Ascending aorta (tissue), 2 donors: ENCODE results near the gene WFDC1. TPM values are rescaled to one million over a fixed set of nuclear protein-coding genes. Genes with fewer than 3 reads are reported as not detected.
A peak's percentile ranks its signal among the peaks of the same experiment; 100 is the strongest.

Experiments used
- DNase-seq, 2 donors: peaks; one replicate each; pipeline ENCODE4 v3.0.0-alpha.2; 2019; ENCODE audit warnings: low spot score in 2 of 2
- H3K27ac ChIP-seq, 2 donors: fragments of 200-600 bp; sonication (generic); one replicate each; pipeline ENCODE4 v1.5.1; 2016 to 2017; ENCODE audit warnings: mild to moderate bottlenecking in 1 of 2
- H3K27me3 ChIP-seq: fragments of 200-600 bp; sonication (generic); one replicate; pipeline ENCODE4 v1.5.1; 2017
- H3K36me3 ChIP-seq, 2 donors: fragments of 200-600 bp; sonication (generic); one replicate each; pipeline ENCODE4 v1.5.1; 2016
- H3K4me1 ChIP-seq, 2 donors: fragments of 200-600 bp; sonication (generic); one replicate each; pipeline ENCODE4 v1.5.1; 2016 to 2017; ENCODE audit warnings: mild to moderate bottlenecking in 1 of 2
- H3K4me3 ChIP-seq, 2 donors: fragments of 200-600 bp; sonication (generic); one replicate each; pipeline ENCODE4 v1.5.1; 2016 to 2017; ENCODE audit warnings: mild to moderate bottlenecking in 1 of 2
- H3K9me3 ChIP-seq, 2 donors: fragments of 200-600 bp; sonication (generic); one replicate each; pipeline ENCODE4 v1.5.1; 2016
- CTCF ChIP-seq, 3 experiments: fragments of 200-600 bp in 2 of 3; fragments of 450-650 bp in 1 of 3; sonication (generic) in 2 of 3; IDR thresholded peaks; one replicate each; pipeline ENCODE4 v1.5.1; 2016 to 2019; ENCODE audit warnings: antibody characterized with exemption in 3 of 3, mild to moderate bottlenecking in 1 of 3, moderate library complexity in 1 of 3
- intact Hi-C: fragments of 100-400 bp; cut with DNase I; formaldehyde crosslinking; loops from one replicate; pipeline ENCODE4 v1.15.1; 2023
- total RNA-seq: library from RNA; depleted of rRNA; stranded (reverse); fragments of >200 nt; gene quantifications from one replicate; pipeline ENCODE4 v1.1.0, GENCODE V29; 2016

Gene WFDC1
- total RNA-seq, 1 donor from 2014 or later = 126 TPM

- Histone ChIP-seq H3K4me3 (no peak overlapping the region), H3K27me3 (no peaks in the 10 kb centered on the region), H3K4me1 (no peaks in the 10 kb centered on the region), H3K9me3 (no peaks in the 10 kb centered on the region), H3K36me3 (no peaks in the 10 kb centered on the region), H3K27ac (no peak overlapping the region)
- intact Hi-C loops = no loop called here
- no peak for TF ChIP-seq CTCF (IDR thresholded peaks at IDR 0.05)
- DNase-seq = no peak
Observed at GRCh38 chr16:84271866-84272265, 22.8 kb upstream of the WFDC1 start.

GRCh38 chr16:84272740-84273320, 21.8 kb upstream of the WFDC1 start:
- no peak for TF ChIP-seq CTCF (IDR thresholded peaks at IDR 0.05)
- intact Hi-C loops = no loop called here
- no peak overlapping the region for H3K4me3 ChIP-seq
- H3K27me3 ChIP-seq = no peaks in the 10 kb centered on the region
- no peaks in the 10 kb centered on the region for H3K9me3 ChIP-seq
- no peaks in the 10 kb centered on the region for H3K4me1 ChIP-seq
- no peak overlapping the region for H3K27ac ChIP-seq
- DNase-seq = no peak
- no peaks in the 10 kb centered on the region for H3K36me3 ChIP-seq

DNA sequence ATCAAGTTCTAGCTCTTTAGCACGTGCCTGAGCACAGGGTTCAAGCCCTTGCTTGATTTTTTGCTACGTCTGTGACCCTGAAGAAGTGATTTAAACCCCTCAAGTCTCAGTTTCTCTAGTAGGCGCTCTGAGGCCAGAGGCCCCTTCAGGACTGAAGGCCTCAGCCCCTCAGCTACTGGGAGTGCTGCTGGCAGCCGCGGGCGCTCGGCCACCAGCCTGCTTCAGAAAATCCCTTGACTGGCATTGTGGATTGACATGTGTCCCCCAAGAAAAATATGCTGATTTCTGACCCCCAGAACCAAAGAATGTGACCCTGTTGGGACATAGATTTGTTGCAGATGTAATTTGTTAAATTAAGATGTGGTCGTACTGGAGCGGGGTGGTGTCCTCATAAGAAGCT, 20.2 kb upstream of the WFDC1 start:
- no peaks in the 10 kb centered on the region for H3K27me3 ChIP-seq
- no peaks in the 10 kb centered on the region for H3K9me3 ChIP-seq
- no peak for TF ChIP-seq CTCF (IDR thresholded peaks at IDR 0.05)
- H3K4me1 ChIP-seq = no peaks in the 10 kb centered on the region
- H3K36me3 ChIP-seq = no peaks in the 10 kb centered on the region
- H3K27ac ChIP-seq = no peak overlapping the region
- DNase-seq = no peak
- intact Hi-C loops = no loop called here
- H3K4me3 ChIP-seq = no peak overlapping the region

- no peak for TF ChIP-seq CTCF (IDR thresholded peaks at IDR 0.05)
- no peak for DNase-seq
Observed at GRCh38 chr16:84275585-84276151, 19.0 kb upstream of the WFDC1 start.

DNA sequence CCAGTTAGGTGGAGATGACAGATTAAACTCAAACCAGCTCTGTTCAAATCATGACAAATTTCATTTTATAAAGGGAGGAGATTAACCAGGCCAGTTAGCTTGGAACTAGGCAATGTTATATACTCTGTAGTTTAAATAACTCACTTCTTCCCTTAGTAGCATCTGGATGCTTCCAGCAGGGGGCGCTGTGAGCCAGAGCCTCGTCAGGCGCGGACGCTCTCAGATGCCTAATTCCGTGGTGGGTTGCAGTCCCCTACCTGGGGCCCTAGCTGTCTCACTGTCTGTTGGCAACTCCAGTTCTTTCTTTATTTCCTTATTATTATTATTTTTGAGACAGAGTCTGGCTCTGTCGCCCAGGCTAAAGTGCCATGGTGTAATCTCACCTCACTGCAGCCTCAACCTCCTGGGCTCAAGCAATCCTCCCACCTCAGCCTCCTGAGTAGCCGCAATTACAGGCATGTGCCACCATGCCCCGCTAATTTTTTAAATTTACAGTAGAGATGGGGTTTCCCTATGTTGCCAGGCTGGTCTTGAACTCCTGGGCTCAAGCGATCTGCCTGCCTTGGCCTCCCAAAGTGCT, 17.3 kb upstream of the WFDC1 start:
- TF ChIP-seq CTCF (IDR thresholded peaks at IDR 0.05) = peak; percentile 66 to 77 (median 69)
- DNase-seq = peak in 1 of 2 donors; percentile 70
- Histone ChIP-seq H3K27ac (no peak overlapping the region), H3K36me3 (no peaks in the 10 kb centered on the region), H3K4me3 (no peak overlapping the region), H3K9me3 (no peaks in the 10 kb centered on the region), H3K27me3 (no peaks in the 10 kb centered on the region), H3K4me1 (no peaks in the 10 kb centered on the region)
- intact Hi-C loops = loop anchor here (1.0 kb wide), 1 partner anchor 31 kb away; no protein-coding TSS in a partner anchor

More at GRCh38 chr16:84275585-84276151, 19.0 kb upstream of the WFDC1 start:
- no peaks in the 10 kb centered on the region for H3K27me3 ChIP-seq
- H3K36me3 ChIP-seq = no peaks in the 10 kb centered on the region
- H3K4me3 ChIP-seq = no peak overlapping the region
- intact Hi-C loops = no loop called here
- H3K9me3 ChIP-seq = no peaks in the 10 kb centered on the region
- H3K27ac ChIP-seq = no peak overlapping the region
- H3K4me1 ChIP-seq = no peaks in the 10 kb centered on the region
